GM20000 (cell line): ENCODE results near the gene TMEM134.

Experiments used
- DNase-seq: peaks from one replicate; pipeline ENCODE4 v3.0.0; 2012; ENCODE audit warnings: low spot score
- TF ChIP-seq, protein P1 (sequence below): IDR thresholded peaks from 2 replicates; pipeline ENCODE4 v1.5.1; 2012; ENCODE audit warnings: mild to moderate bottlenecking, control low read depth; ENCODE audit errors: extremely low read depth, missing control alignments

TMEM134 gene

GRCh38 chr11:67455054-67455453 lies 14.0 kb downstream of the TMEM134 start, which contains the start of gene CABP4:
Gene CABP4 (plus strand): TSS chr11:67455354. CDS start chr11:67455424, 70 bp downstream.
- TF ChIP-seq, protein P1, sequence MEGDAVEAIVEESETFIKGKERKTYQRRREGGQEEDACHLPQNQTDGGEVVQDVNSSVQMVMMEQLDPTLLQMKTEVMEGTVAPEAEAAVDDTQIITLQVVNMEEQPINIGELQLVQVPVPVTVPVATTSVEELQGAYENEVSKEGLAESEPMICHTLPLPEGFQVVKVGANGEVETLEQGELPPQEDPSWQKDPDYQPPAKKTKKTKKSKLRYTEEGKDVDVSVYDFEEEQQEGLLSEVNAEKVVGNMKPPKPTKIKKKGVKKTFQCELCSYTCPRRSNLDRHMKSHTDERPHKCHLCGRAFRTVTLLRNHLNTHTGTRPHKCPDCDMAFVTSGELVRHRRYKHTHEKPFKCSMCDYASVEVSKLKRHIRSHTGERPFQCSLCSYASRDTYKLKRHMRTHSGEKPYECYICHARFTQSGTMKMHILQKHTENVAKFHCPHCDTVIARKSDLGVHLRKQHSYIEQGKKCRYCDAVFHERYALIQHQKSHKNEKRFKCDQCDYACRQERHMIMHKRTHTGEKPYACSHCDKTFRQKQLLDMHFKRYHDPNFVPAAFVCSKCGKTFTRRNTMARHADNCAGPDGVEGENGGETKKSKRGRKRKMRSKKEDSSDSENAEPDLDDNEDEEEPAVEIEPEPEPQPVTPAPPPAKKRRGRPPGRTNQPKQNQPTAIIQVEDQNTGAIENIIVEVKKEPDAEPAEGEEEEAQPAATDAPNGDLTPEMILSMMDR = no peak
- DNase-seq = no peak

- TF ChIP-seq, protein P1 = no peak
- DNase-seq = no peak
Measured at GRCh38 chr11:67453816-67454732, 15.0 kb downstream of the TMEM134 start.

DNA sequence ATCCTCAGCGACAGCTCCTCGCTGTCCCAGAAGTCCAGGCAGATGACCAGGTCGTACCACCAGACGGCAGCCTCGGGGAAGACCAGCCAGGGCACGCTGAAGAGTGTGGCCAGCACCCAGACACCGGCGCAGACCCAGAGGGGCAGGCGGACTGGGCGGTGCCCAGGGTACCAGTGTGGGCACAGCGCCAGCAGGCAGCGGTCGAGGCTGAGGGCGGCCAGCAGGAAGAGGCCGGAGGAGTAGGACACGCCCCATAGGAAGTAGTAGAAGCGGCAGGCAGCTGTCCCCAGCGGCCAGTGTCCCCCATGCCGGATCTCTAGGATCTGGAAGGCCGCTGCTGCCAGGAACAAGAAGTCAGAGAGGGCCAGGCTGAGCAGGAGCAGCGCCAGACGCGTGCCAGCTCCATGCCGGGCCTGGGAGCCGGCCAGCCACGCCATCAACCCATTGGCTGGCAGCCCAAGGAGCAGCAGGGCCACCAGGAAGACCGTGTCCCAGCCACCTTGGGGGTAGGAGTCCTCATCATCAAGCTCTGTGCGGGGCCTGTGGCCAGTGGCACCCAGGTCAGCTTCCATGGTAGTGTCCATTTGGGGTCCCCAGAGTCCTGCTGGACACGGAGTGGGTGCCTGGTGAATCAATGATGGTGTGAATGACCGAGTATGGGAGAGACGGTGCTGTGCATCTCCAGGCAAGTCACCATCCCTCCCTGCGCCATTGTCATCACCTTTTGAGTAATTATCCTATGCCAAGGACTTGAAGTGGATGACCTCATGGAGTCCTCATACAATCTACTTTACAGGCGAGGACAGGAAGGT lies 16.7 kb downstream of the TMEM134 start, which contains the start of gene GPR152:
Gene GPR152, minus strand, starts transcription at position 589 of the 812 bp plus-strand sequence. Its CDS starts 5 bp downstream, at position 584.
- TF ChIP-seq, protein P1 = no peak
- DNase-seq = no peak

DNA sequence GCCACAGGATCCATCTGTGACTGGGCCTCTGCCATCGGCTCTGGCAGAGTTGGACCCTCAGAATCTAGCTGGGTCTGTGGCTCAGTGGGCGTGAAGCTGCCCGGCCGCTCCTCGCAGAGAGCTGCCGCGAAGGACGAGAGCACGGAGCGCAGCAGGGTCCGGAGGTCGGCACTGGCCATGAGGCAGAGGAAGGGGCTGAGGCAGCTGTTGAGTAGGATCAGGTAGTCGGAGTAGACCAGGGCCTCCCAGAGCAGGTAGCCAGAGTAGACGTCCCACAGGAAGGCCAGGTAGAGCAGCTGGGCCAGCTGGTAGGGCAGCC lies 17.4 kb downstream of the TMEM134 start:
- no peak for DNase-seq
- TF ChIP-seq, protein P1 = no peak

- TF ChIP-seq, protein P1 = no peak
- no peak for DNase-seq
Measured at GRCh38 chr11:67450796-67451657, 18.0 kb downstream of the TMEM134 start.

GRCh38 chr11:67449116-67449844 lies 19.8 kb downstream of the TMEM134 start:
- TF ChIP-seq, protein P1 = no peak
- DNase-seq = no peak
